NOMO-1 treated with DMSO at 0.1 percent for 48 hours (cell line): Measurements from ENCODE around the gene TBRG4.
"Not testable (repeated sequence)": the region's sequence is repeated elsewhere in the genome, so short reads cannot be mapped to it uniquely, and the experiment has no call there.

Experiments used
- DNase-seq: peaks from one replicate; lab custom pipeline; 2025; ENCODE audit not compliant: unreplicated experiment; lab: John Stamatoyannopoulos, UW

TBRG4 gene

DNA sequence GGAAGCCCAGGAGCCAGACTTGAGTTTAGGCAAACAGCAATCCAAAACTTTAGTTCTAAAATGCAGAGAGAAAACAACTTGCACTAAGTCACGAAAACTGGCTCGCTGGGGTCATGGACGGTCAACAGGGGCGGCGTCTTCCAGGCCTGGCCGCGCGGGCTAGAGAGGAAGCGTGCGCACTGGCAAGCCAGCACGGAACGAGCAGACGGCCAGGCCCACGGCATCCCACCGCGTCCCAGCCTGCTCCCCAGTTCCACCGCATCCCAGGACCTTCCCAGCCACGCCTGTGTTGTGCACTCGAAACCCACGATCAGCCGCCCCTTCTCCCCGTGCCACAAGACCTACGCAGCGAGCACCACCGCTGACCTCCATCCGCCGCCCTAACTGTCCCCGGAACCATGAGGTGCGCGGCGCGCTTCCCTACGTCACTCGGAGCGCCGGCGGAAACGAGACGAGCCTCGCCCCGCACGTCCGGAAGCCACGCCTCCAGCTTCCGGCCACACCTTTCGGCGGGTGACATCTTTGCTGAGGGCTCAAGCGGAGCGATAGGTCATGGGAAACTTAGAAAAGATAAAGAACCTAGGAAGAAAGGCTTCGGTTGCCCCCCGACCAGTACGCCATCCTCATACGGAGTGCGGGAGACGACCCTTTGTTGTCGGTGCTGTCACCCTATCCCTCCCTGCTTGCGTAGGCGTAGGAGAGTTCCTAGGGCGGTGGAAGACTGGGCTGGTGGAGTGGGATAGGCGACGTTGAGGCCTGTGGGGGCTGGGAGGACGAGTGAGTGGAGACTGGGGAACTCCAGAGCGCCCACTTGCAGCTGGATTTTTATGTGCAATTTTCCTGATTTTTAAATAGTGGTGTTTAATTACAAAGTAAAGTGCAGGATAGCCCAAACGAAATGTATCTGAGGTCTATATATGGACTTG is at the start of gene TBRG4:
TBRG4 (minus strand) TSS at position 400 of the 926 bp plus-strand sequence. CDS start 2,460 bp downstream, outside the sequence.
- DNase-seq = peak; percentile 92

DNA sequence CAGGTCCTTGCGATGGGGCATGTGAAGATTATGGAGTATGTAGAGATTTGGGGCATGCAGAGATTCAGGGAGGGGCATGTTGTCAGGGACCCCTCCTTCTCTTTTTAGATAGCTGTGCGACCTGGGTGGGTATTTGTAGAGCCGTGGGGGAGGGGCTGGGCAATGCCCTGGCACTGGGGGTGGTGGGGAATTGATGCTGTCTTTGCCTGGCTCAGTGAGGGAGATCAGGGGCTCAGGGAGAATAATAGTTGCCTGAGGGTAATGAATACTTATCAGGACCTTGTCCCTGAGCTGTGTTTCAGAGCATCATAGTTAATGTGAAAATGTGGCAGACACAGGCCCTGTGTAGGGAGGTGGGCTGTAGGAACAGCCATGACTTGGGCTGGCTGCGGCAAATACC is 49.6 kb upstream of the TBRG4 start:
- DNase-seq = no peak

- DNase-seq = peak; percentile 17
Measured at GRCh38 chr7:45160417-45160881, 49.0 kb upstream of the TBRG4 start.

GRCh38 chr7:45159296-45159695 is 47.8 kb upstream of the TBRG4 start:
- DNase-seq = no peak

GRCh38 chr7:45158471-45158870 is 47.0 kb upstream of the TBRG4 start:
- DNase-seq = no peak

- no peak for DNase-seq
Measured at GRCh38 chr7:45157653-45158401, 46.3 kb upstream of the TBRG4 start, which contains the start of gene RAMP3. RAMP3 (plus strand) TSS chr7:45157791; CDS start chr7:45157829, 38 bp downstream.

GRCh38 chr7:45157286-45157652 is 45.8 kb upstream of the TBRG4 start:
- DNase-seq = no peak

- no peak for DNase-seq
Measured at GRCh38 chr7:45156516-45157272, 45.2 kb upstream of the TBRG4 start.

DNA sequence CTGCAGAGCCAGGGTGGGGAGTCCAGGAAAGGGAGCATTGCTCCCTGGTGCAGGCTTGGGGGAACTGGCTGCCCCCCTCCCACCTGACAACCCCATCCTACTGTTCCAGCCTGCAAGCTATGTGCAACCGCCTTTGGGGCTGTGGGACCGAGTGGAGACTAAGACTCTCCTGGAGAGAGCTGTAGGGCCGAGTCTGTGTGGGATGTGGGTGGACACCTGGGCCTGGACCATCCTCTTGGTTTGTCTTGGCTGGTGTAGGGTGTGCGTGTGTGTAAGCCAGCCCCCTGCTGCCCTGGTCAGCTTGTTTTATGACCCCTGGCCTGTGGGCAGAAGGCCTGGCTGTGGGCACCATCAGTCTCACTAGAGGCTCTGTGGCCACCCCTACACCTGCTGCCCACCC is 44.4 kb upstream of the TBRG4 start:
- DNase-seq = no peak

- no peak for DNase-seq
Measured at GRCh38 chr7:45155357-45155900, 43.9 kb upstream of the TBRG4 start.

DNA sequence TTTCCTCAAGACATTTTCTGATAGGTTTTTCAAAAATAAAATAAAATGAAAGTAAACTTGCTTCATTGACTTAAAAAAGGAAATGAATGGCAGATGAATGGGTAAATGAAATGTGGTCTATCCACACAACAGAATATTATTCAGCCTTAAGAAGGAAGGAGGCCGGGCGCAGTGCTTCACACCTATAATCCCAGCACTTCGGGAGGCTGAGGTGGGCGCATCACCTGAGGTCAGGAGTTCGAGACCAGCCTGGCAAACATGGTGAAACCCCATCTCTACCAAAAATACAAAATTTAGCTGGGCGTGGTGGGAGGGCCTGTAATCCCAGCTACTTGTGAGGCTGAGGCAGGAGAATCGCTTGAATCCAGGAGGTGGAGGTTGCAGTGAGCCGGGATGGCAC is 42.4 kb upstream of the TBRG4 start:
- not testable (repeated sequence) for DNase-seq

DNA sequence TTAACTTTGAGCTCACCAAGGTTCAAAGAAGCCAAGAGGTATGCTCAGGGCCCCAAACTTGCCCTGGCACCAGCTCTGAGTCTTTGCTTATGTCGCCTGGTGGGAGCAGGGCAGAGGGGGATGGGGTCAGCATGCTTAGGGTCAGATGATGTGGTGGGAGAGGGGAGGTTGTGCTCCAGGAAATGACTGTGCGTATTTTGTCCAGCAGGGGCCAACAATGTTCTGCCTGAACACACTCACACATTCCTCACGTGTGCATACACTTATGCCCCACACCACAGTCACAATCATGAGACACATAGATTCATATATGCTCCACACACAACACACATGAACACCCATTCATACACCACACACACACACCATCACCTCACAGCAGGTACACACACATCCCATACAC is 41.7 kb upstream of the TBRG4 start:
- DNase-seq = no peak

DNA sequence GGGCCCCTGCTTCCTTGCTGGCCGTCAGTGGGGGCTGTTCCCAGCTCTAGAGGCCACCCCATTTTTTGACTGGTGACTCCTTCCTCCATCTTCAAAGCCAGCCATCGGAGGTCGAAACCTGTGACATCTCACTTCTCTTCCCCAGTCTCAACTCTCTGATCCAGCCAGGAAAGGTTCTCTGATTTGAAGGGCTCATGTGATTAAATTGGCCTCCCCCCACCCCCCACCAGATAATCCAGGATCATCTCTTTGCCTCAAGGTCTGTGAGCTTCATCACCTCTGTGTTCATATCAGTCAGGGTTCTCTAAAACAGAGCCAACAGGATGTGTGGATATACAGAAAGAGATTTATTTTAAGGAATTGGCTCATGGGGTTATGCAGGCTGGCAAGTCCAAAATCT is 40.5 kb upstream of the TBRG4 start:
- DNase-seq = no peak

DNA sequence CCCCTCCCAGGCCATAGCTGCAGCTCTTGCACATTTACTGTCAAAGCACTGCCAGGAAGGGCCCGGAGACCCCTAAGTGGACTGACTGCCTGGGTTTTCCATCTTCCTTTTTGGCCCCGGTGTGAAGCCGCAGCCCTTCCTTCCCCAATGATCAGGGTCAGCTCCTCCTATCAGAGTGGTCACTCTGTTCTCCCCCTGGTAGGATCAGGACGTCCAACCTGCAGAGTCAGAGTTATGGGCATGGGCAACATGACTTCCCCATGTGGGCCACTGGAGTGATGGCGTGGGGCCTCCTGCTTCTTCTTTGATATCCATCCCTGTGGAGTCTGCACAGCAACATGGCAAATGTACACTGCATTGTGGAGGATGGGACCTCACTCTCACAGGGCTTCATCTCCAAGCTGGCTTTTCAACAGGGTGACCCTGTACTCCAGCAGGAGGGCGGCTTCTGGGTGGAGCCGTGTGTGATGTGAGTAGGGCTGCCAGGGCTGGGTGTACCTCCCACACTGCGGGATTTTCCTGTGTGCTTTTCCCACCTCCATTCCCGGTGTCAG is 39.7 kb upstream of the TBRG4 start:
- no peak for DNase-seq

- DNase-seq = no peak
Measured at GRCh38 chr7:45150199-45150598, 38.7 kb upstream of the TBRG4 start.

DNA sequence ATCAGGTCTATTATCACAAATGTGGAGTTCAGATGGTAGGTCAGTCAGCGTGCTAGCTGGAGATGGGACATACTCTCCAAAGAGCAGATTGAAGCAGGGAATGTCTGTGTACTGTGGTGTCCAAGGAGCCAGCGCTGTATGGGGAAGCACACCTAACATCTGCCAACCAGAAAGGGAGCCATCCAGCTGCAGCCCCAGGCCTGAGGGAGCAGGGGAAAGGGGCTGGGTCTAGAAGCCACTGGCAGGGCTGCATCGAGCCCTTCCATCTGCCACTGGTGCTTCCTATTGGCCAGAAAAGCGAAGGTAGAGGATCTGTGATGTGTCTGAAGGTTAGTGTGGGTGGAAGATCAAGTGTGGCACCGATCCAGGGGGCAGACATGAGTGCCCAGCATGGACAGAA is 38.1 kb upstream of the TBRG4 start:
- DNase-seq = no peak

GRCh38 chr7:45148653-45148973 is 37.1 kb upstream of the TBRG4 start:
- no peak for DNase-seq

- no peak for DNase-seq
Measured at GRCh38 chr7:45147858-45148652, 36.6 kb upstream of the TBRG4 start.

DNA sequence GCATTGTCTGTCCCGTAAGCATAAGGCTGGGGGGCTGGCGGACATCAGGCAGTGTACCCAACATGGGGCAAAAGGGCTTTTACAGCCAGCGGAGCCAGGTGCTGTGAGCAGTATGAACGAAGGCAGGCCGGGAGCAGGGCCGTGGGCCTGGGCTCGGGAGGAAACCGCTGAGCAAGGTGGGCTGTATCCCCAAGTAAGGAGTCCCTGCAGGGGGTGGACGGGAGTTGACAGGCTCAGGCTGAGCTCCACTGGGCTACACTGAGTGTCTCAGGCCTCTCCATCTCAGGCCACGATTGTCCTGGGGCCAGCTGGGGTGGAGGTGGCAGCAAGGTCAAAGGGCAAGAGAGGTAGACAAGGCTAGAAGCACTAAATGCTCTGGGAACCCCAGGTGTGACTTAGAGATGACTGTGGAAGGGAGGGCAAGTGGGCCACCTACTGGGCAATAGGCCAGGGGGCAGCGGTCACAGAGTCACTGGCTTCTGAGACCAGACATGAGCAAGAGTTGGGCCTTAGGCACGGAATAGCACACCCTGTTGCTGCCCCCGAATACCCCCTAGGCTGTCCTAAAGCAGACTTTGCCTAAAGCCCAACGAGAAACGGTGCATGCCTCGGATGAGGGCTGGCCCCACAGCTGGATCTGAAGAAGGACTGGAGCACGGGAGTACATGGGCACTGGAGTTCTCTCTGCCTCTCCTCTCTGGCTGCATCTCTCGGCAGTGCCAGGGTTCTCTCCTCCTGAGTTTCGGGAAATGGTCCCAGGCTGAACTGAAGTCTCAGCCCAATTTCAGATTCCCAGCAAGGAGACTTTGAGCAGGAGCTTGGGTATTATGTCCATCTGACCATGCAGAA is 35.3 kb upstream of the TBRG4 start:
- no peak for DNase-seq
